ENCODE measurements around the gene SNAPC3. TPM values are rescaled to one million over a fixed set of nuclear protein-coding genes. Genes with fewer than 3 reads are reported as not detected.

SNAPC3 gene
- polyA plus RNA-seq, 1 donor (not counting 4 experiments of a cell fraction or from before 2014, with no cell fraction given) = 29.9 TPM

GRCh38 chr9:15381491-15381890 is 41.2 kb upstream of the SNAPC3 start:
- Histone ChIP-seq H3K4me1 (ENCODE audit: control insufficient read depth, extremely low read depth, insufficient read depth, low read length) (no peaks in the 10 kb centered on the region), H3K4me2 (ENCODE audit: control insufficient read depth, extremely low read depth, insufficient read depth, low read depth, low read length) (no peak overlapping the region), H3K27ac (ENCODE audit: control insufficient read depth, insufficient read depth, low read length) (no peak overlapping the region), H3K9me1 (ENCODE audit: control insufficient read depth, extremely low read depth, insufficient read depth, low read length) (no peaks in the 10 kb centered on the region), H2AFZ (ENCODE audit: control insufficient read depth, low read length) (no peak overlapping the region), H3K27me3 (ENCODE audit: control insufficient read depth, extremely low read depth, insufficient read depth, low read length) (no peaks in the 10 kb centered on the region), H3K4me3 (ENCODE audit: control insufficient read depth in 2 of 3, extremely low read depth in 1 of 3, insufficient read depth in 2 of 3, low read depth in 1 of 3, low read length in 3 of 3) (no peak overlapping the region), H3K79me2 (ENCODE audit: control insufficient read depth, insufficient read depth, low read length) (no peaks in the 10 kb centered on the region), H3K36me3 (ENCODE audit: control insufficient read depth in 2 of 2, extremely low read depth in 1 of 2, insufficient read depth in 2 of 2, low read length in 2 of 2) (no peaks in the 10 kb centered on the region), H4K20me1 (ENCODE audit: control insufficient read depth, extremely low read depth, insufficient read depth, low read length) (no peaks in the 10 kb centered on the region), H3K9ac (ENCODE audit: control insufficient read depth, extremely low read depth, insufficient read depth, low read length) (no peak overlapping the region), H3K9me3 (ENCODE audit: control insufficient read depth, low read depth, low read length) (no peaks in the 10 kb centered on the region)
- TF ChIP-seq EZH2 (IDR thresholded peaks at IDR 0.05; ENCODE audit: low read length) = no peak
- no peak for DNase-seq (ENCODE audit: low read depth, low spot score)
- no peak for FAIRE-seq
- dilution Hi-C loops (cut with MboI; ENCODE audit: extremely low pct_ligation_motif_present, low sequenced_read_pairs) = no loop called here

- no peak for DNase-seq (ENCODE audit: low read depth, low spot score)
- TF ChIP-seq EZH2 (IDR thresholded peaks at IDR 0.05; ENCODE audit: low read length) (no peak), CTCF (optimal IDR thresholded peaks at IDR 0.05 in 1 of 3, IDR thresholded peaks at IDR 0.05 in 1 of 3, conservative IDR thresholded peaks at IDR 0.05 in 1 of 3; ENCODE audit: extremely low read depth in 1 of 3, insufficient read depth in 2 of 3, low read length in 3 of 3) (no peak)
- H3K9ac ChIP-seq (ENCODE audit: control insufficient read depth, extremely low read depth, insufficient read depth, low read length) = no peak overlapping the region
- dilution Hi-C loops (cut with MboI; ENCODE audit: extremely low pct_ligation_motif_present, low sequenced_read_pairs) = no loop called here
- H3K9me1 ChIP-seq (ENCODE audit: control insufficient read depth, extremely low read depth, insufficient read depth, low read length) = no peaks in the 10 kb centered on the region
- H3K4me2 ChIP-seq (ENCODE audit: control insufficient read depth, extremely low read depth, insufficient read depth, low read depth, low read length) = no peak overlapping the region
- H3K9me3 ChIP-seq (ENCODE audit: control insufficient read depth, low read depth, low read length) = no peaks in the 10 kb centered on the region
- no peak overlapping the region for H2AFZ ChIP-seq (ENCODE audit: control insufficient read depth, low read length)
- FAIRE-seq = no peak
- H3K27ac ChIP-seq (ENCODE audit: control insufficient read depth, insufficient read depth, low read length) = no peak overlapping the region
- no peaks in the 10 kb centered on the region for H3K4me1 ChIP-seq (ENCODE audit: control insufficient read depth, extremely low read depth, insufficient read depth, low read length)
- no peaks in the 10 kb centered on the region for H4K20me1 ChIP-seq (ENCODE audit: control insufficient read depth, extremely low read depth, insufficient read depth, low read length)
- no peak overlapping the region for H3K4me3 ChIP-seq (ENCODE audit: control insufficient read depth in 2 of 3, extremely low read depth in 1 of 3, insufficient read depth in 2 of 3, low read depth in 1 of 3, low read length in 3 of 3)
- H3K27me3 ChIP-seq (ENCODE audit: control insufficient read depth, extremely low read depth, insufficient read depth, low read length) = no peaks in the 10 kb centered on the region
- H3K36me3 ChIP-seq (ENCODE audit: control insufficient read depth in 2 of 2, extremely low read depth in 1 of 2, insufficient read depth in 2 of 2, low read length in 2 of 2) = no peaks in the 10 kb centered on the region
- no peaks in the 10 kb centered on the region for H3K79me2 ChIP-seq (ENCODE audit: control insufficient read depth, insufficient read depth, low read length)
These were observed 36.2 kb upstream of the SNAPC3 start for GRCh38 chr9:15386465-15386864.

GRCh38 chr9:15389173-15389572 is 33.5 kb upstream of the SNAPC3 start:
- Histone ChIP-seq H3K9me1 (ENCODE audit: control insufficient read depth, extremely low read depth, insufficient read depth, low read length) (no peaks in the 10 kb centered on the region), H3K79me2 (ENCODE audit: control insufficient read depth, insufficient read depth, low read length) (no peaks in the 10 kb centered on the region), H2AFZ (ENCODE audit: control insufficient read depth, low read length) (no peak overlapping the region), H3K4me3 (ENCODE audit: control insufficient read depth in 2 of 3, extremely low read depth in 1 of 3, insufficient read depth in 2 of 3, low read depth in 1 of 3, low read length in 3 of 3) (no peak overlapping the region), H3K4me1 (ENCODE audit: control insufficient read depth, extremely low read depth, insufficient read depth, low read length) (no peaks in the 10 kb centered on the region), H3K9me3 (ENCODE audit: control insufficient read depth, low read depth, low read length) (no peaks in the 10 kb centered on the region), H4K20me1 (ENCODE audit: control insufficient read depth, extremely low read depth, insufficient read depth, low read length) (no peaks in the 10 kb centered on the region), H3K9ac (ENCODE audit: control insufficient read depth, extremely low read depth, insufficient read depth, low read length) (no peak overlapping the region), H3K4me2 (ENCODE audit: control insufficient read depth, extremely low read depth, insufficient read depth, low read depth, low read length) (no peak overlapping the region), H3K27me3 (ENCODE audit: control insufficient read depth, extremely low read depth, insufficient read depth, low read length) (no peaks in the 10 kb centered on the region), H3K27ac (ENCODE audit: control insufficient read depth, insufficient read depth, low read length) (no peak overlapping the region), H3K36me3 (ENCODE audit: control insufficient read depth in 2 of 2, extremely low read depth in 1 of 2, insufficient read depth in 2 of 2, low read length in 2 of 2) (no peaks in the 10 kb centered on the region)
- dilution Hi-C loops (cut with MboI; ENCODE audit: extremely low pct_ligation_motif_present, low sequenced_read_pairs) = no loop called here
- FAIRE-seq (no peak), DNase-seq (ENCODE audit: low read depth, low spot score) (no peak)
- TF ChIP-seq CTCF (optimal IDR thresholded peaks at IDR 0.05 in 1 of 3, IDR thresholded peaks at IDR 0.05 in 1 of 3, conservative IDR thresholded peaks at IDR 0.05 in 1 of 3; ENCODE audit: extremely low read depth in 1 of 3, insufficient read depth in 2 of 3, low read length in 3 of 3) = no peak
- no peak for TF ChIP-seq EZH2 (IDR thresholded peaks at IDR 0.05; ENCODE audit: low read length)

All from keratinocyte (primary cell).